K562 (cell line): ENCODE data around the gene MYL5. TPM values are rescaled to one million over a fixed set of nuclear protein-coding genes. Genes with fewer than 3 reads are reported as not detected.
A peak's percentile ranks its signal among the peaks of the same experiment; 100 is the strongest.

ENCODE experiments used
- BCOR ChIP-seq: fragments of 450-650 bp; IDR thresholded peaks from 2 replicates; pipeline ENCODE4 v1.6.1; 2016
- DDX20 ChIP-seq: fragments of 450-650 bp; IDR thresholded peaks from 2 replicates; pipeline ENCODE4 v1.6.1; 2016; ENCODE audit warnings: missing genetic modification characterization, low read depth, mild to moderate bottlenecking, missing compliant biosample characterization, moderate library complexity
- E2F1 ChIP-seq: sonication (generic); formaldehyde crosslinking; IDR thresholded peaks from 2 replicates; pipeline ENCODE4 v1.8.1; 2023; ENCODE audit warnings: mild to moderate bottlenecking, missing genetic modification reagents, moderate library complexity
- E4F1 ChIP-seq: fragments of 250-450 bp; sonication (Bioruptor Pico); IDR thresholded peaks from 2 replicates; pipeline ENCODE4 v1.5.0; 2021; ENCODE audit warnings: mild to moderate bottlenecking, borderline replicate concordance
- EGR1 ChIP-seq: fragments of 450-650 bp; conservative IDR thresholded peaks from 2 replicates; pipeline ENCODE4 v1.6.1; 2017; ENCODE audit warnings: mild to moderate bottlenecking
- ELF4 ChIP-seq: fragments of 450-650 bp; formaldehyde crosslinking; IDR thresholded peaks from 2 replicates; pipeline ENCODE4 v1.4.0; 2022; ENCODE audit warnings: missing genetic modification characterization
- GATAD2A ChIP-seq: fragments of 450-650 bp; IDR thresholded peaks from 2 replicates; pipeline ENCODE4 v1.6.1; 2017
- HMBOX1 ChIP-seq: sonication (generic); IDR thresholded peaks from 2 replicates; pipeline ENCODE4 v1.6.1; 2016
- MAZ ChIP-seq, 2 experiments: fragments of 450-650 bp in 1 of 2; sonication (generic) in 1 of 2; formaldehyde crosslinking; IDR thresholded peaks in 1 of 2; conservative IDR thresholded peaks in 1 of 2; 2 replicates each; pipeline versions ENCODE4 v1.4.0 to v1.5.0; 2020; ENCODE audit warnings: mild to moderate bottlenecking in 1 of 2, missing genetic modification reagents in 1 of 2
- MXI1 ChIP-seq: IDR thresholded peaks from 2 replicates; pipeline ENCODE4 v1.6.1; 2011; ENCODE audit warnings: low read depth, mild to moderate bottlenecking, improper control_type of control experiment, low read length
- PKNOX1 ChIP-seq: fragments of 450-650 bp; IDR thresholded peaks from 2 replicates; pipeline ENCODE4 v1.6.1; 2016
- POLR2AphosphoS5 ChIP-seq: IDR thresholded peaks from 2 replicates; pipeline ENCODE4 v1.6.1; 2011; ENCODE audit warnings: mild to moderate bottlenecking, low read depth, low read length, moderate library complexity; ENCODE audit not compliant: control insufficient read depth, insufficient read depth
- RBM25 ChIP-seq: fragments of 200-400 bp; formaldehyde crosslinking; IDR thresholded peaks from 2 replicates; pipeline ENCODE4 v1.6.1; 2018; ENCODE audit warnings: low read length, low read depth, moderate library complexity; ENCODE audit not compliant: severe bottlenecking
- SP1 ChIP-seq: sonication (generic); formaldehyde crosslinking; IDR thresholded peaks from 2 replicates; pipeline ENCODE4 v1.8.1; 2022; ENCODE audit warnings: mild to moderate bottlenecking, missing genetic modification reagents
- TEAD4 ChIP-seq, 2 experiments: sonication (generic) in 1 of 2; formaldehyde crosslinking in 1 of 2; IDR thresholded peaks; 2 replicates each; pipeline versions ENCODE4 v1.6.1 to v1.8.0; 2012 to 2022; ENCODE audit warnings: borderline replicate concordance in 1 of 2, inconsistent platforms in 1 of 2, low read length in 1 of 2, mild to moderate bottlenecking in 1 of 2, missing genetic modification reagents in 1 of 2
- THAP12 ChIP-seq: fragments of 250-450 bp; sonication (Bioruptor Pico); IDR thresholded peaks from 2 replicates; pipeline ENCODE4 v1.9.0; 2021; ENCODE audit warnings: mild to moderate bottlenecking, inconsistent platforms
- XRCC5 ChIP-seq: fragments of 200-400 bp; formaldehyde crosslinking; IDR thresholded peaks from 2 replicates; pipeline ENCODE4 v1.6.1; 2017; ENCODE audit warnings: low read depth, mild to moderate bottlenecking, low read length
- ZNF134 ChIP-seq: fragments of 250-450 bp; sonication (Bioruptor Pico); conservative IDR thresholded peaks from 2 replicates; pipeline ENCODE4 v1.4.0; 2020
- ZNF24 ChIP-seq: fragments of 450-650 bp; IDR thresholded peaks from 2 replicates; pipeline ENCODE4 v1.6.1; 2016
- polyA plus RNA-seq, 8 experiments: library from polyadenylated mRNA; depleted of rRNA in 4 of 8; stranded (reverse) in 5 of 8; unstranded in 3 of 8; fragments of >200 nt; fragmentation: Nextera tagmentation in 2 of 8; fragmentation: Illumina TruSeq in 1 of 8; extraction: Ambion mirVana in 2 of 8; extraction: Trizol in 1 of 8; gene quantifications; 2 replicates each; pipeline versions ENCODE4 v1.2.1 to v1.2.3, GENCODE V29; 2011 to 2014; ENCODE audit warnings: inconsistent platforms in 1 of 8, missing spikeins in 1 of 8
- total RNA-seq, 7 experiments: library from RNA; depleted of rRNA in 6 of 7; stranded (reverse); fragments of >200 nt in 6 of 7; fragmentation: Illumina TruSeq in 2 of 7; extraction: Trizol in 2 of 7; gene quantifications; 2 replicates each; pipeline versions ENCODE4 v1.2.1 to v1.2.3, GENCODE V29; 2011 to 2021; ENCODE audit warnings: low replicate concordance in 1 of 7

Gene MYL5
- total and polyA plus RNA-seq, 9 of the 15 experiments (the other 6 are each of a cell fraction or from before 2014, with no cell fraction given) = 1.4 to 10.0 (median 4.1) TPM

- TF ChIP-seq RBM25 (no peak), THAP12 (CRISPR knock-in tag) (peak; percentile 57; the same call in 1 of the 2 replicates), GATAD2A (peak; percentile 75; the same call in 1 of the 2 replicates), MXI1 (no peak), MAZ (CRISPR knock-in tag; conservative IDR thresholded peaks at IDR 0.05 in 1 of 2, IDR thresholded peaks at IDR 0.05 in 1 of 2) (peak; percentile 41 to 80; a peak in 3 of 4 replicates), SP1 (CRISPR knock-in tag) (peak; percentile 71; the same call in 1 of the 2 replicates), ELF4 (CRISPR knock-in tag) (no peak), POLR2AphosphoS5 (peak; percentile 42; the same call in 1 of the 2 replicates), BCOR (0 out of 2 replicates have a peak, but pooled peaks have one; percentile 38), E2F1 (CRISPR knock-in tag) (0 out of 2 replicates have a peak, but pooled peaks have one; percentile 50), ZNF24 (0 out of 2 replicates have a peak, but pooled peaks have one; percentile 32), PKNOX1 (peak; percentile 96), HMBOX1 (peak; percentile 8; the same call in 1 of the 2 replicates), TEAD4 (IDR thresholded peaks at IDR 0.05; ENCODE audit: low read length) (no peak), TEAD4 (CRISPR knock-in tag; IDR thresholded peaks at IDR 0.05; ENCODE audit: borderline replicate concordance) (0 out of 2 replicates have a peak, but pooled peaks have one; percentile 60), ZNF134 (CRISPR knock-in tag) (no peak), DDX20 (tag) (no peak), E4F1 (CRISPR knock-in tag) (no peak), EGR1 (peak; percentile 27; the same call in 1 of the 2 replicates), XRCC5 (0 out of 2 replicates have a peak, but pooled peaks have one; percentile 17)
These were observed 31.1 kb downstream of the MYL5 start, which contains the start of gene PCGF3 (continued) for GRCh38 chr4:705278-706082.
